ENCODE measurements around the gene FKBP2.

- TF ChIP-seq CTCF (IDR thresholded peaks at IDR 0.05): no peak
- no peak for TF ChIP-seq POLR2AphosphoS5 (IDR thresholded peaks at IDR 0.05)
- no peak for TF ChIP-seq POLR2A (IDR thresholded peaks at IDR 0.05)
- no peak for TF ChIP-seq EP300 (IDR thresholded peaks at IDR 0.05)
Observed at GRCh38 chr11:64248578-64248977, 7.7 kb downstream of the FKBP2 start.
